ENCODE data around the gene TATDN2. TPM values are rescaled to one million over a fixed set of nuclear protein-coding genes. Genes with fewer than 3 reads are reported as not detected.
A peak's percentile ranks its signal among the peaks of the same experiment; 100 is the strongest.

Gene TATDN2, protein sequence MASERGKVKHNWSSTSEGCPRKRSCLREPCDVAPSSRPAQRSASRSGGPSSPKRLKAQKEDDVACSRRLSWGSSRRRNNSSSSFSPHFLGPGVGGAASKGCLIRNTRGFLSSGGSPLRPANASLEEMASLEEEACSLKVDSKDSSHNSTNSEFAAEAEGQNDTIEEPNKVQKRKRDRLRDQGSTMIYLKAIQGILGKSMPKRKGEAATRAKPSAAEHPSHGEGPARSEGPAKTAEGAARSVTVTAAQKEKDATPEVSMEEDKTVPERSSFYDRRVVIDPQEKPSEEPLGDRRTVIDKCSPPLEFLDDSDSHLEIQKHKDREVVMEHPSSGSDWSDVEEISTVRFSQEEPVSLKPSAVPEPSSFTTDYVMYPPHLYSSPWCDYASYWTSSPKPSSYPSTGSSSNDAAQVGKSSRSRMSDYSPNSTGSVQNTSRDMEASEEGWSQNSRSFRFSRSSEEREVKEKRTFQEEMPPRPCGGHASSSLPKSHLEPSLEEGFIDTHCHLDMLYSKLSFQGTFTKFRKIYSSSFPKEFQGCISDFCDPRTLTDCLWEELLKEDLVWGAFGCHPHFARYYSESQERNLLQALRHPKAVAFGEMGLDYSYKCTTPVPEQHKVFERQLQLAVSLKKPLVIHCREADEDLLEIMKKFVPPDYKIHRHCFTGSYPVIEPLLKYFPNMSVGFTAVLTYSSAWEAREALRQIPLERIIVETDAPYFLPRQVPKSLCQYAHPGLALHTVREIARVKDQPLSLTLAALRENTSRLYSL
- 10.1 and 12.1 TPM in 2 replicates for total RNA-seq

DNA sequence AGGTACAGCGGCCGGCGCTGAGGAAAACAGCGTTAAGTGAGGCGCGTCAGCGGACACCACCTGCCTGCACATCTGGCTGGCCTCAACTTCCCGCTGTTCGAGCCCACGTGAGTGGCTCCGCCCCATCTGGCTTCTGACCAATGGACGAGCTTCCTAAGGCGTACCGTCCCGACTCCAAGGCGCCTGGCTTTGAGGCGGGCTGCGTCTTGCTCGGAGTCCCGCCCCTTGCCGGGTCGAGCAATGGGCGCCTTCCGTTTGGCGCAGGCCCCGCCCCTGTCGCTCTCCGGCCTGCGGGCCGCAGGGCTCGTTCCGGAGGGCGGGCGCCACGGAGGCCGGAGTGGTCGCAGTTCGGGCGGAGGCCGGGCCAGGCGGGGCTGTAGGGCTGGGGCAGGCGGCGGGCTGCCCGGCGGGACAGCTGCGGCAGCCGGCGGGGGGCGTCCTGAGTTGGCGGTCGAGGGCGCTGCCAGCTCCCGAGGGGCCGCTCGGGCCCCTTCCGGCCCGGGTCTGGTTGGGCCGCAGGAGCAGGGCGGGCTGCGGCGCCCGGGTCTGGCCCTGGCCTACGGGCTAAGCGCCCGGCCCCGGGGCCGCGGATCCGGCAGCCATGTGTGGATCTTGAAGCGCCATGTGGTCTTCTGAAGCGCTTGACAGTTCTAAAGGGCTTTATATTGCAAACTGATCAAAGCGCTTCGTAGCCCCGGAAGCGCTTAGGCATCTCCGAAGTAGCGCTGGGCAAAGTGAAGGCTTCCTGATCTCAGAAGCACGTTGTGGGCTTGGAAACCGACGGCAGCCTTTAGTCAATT, at the start of gene TATDN2:
Gene TATDN2, plus strand, starts transcription at position 276 of the 800 bp plus-strand sequence. CDS start 742 bp downstream, outside the sequence.
- DNase-seq (ENCODE audit: low read depth in 2 of 2): peak; percentile 57 to 96

DNA sequence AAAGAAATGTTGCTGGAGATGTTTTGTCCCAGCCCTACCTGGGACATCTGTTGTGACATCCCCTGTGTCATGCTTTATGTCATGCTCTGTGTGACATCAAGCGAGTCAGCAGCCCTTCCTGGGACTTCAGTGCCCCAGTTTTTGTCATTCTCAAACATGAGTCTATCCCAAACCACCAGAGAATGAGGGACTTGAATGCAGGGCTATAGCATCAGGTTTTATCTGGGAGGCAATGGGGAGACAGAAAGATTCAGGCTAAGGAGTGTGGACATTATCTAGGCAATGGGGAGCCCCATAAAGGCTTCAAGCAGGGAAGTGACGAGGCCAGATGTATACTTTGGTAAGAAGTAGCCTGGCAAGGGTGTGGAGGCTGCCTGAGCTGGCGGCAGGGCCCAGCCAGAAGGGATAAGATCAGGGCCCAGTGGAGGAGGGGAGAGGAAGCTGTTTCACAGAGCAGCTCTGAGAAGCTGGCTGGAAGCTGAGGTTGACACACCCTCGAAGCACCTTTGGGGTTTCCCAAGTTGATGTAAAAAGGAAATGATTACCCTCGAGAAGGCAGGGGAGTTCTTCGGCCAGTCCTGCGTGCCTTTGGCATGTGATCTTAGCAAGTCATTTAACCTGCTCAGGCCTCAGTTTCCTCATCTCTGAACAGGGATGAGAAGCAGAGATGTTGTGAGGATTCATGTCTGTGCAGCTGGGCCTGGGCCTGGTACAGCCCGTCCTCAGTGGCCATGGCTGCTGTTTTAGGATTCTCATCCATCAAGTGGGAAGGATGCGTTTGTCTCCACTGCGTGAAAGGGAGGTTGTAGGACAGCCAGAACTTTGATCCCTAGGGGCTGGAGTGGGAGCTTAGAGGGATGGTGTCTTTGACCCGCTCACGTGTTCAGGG, 49.3 kb upstream of the TATDN2 start:
- peak in 1 of 2 donors; percentile 74 for DNase-seq (ENCODE audit: low read depth in 2 of 2)

DNA sequence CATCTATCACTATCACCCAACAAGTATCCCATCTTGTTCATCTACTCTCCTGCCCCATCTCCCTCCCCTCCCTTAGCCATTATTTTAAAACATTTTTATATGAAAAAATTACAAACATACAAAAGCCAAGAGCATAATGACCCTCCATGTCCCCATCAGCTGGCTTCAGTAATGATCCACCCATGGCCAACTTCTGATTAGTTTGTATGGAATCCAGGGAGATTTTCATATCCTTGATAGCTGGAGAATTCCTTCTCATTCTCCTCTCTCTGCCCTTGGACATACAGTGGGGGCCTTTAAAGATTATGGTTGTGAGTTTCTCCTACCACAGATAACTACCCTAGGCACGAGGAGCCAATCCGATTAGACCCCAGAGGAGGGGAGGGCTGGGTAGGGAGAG, 43.3 kb upstream of the TATDN2 start:
- DNase-seq (ENCODE audit: low read depth in 2 of 2): no peak

DNA sequence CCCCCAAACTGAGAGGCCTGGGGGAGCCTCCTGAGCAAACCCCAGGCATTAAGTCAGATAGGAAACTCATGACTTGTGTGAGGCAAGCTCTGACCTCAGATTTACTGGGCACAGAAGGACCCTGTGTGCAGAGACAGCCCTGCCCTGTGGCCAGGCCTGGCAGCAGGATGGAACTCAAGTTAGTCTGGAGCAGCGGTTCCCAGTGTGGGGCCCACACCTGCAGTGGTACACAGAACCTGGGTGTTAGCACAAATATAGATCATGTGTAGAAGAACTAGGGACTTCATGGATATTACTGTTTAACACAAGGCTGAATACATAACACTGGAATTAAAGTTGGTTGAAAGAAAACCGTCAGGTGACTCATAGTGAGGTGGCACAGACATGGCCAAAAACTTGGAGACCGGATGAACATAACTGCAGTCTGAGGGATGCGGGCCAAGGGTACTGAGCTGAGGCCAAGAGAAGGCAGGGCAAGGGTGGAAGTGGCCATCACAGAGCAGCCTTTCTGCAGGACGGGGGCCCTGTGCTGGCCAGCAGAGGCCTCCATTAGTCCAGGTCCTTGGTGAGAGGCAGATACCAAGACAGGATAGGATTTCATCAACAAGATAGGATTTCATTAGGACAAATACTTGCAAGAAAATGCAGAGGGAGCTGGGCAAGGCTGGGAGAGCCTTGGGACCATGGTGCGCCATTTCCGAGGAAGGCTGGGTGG, 42.7 kb upstream of the TATDN2 start:
- DNase-seq (ENCODE audit: low read depth in 2 of 2): peak in 1 of 2 donors; percentile 91

DNA sequence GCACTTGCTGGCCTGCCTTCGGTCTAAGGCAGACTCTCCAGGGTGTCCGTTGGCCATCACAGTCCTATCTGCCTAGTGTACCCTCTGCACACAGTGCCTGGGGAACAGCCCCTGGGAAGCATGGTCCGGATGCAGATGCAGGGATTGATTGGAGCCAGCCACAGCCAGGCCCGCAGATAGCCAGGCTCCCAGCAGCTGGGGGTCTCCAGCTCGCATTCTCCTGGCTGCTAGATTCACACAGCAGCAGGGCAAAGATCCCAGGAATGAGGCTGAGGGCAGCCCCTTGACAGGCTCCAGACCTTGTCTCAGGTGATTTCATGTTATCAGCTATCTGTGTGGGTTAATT, 42.1 kb upstream of the TATDN2 start:
- DNase-seq (ENCODE audit: low read depth in 2 of 2): peak in 1 of 2 donors; percentile 66

DNA sequence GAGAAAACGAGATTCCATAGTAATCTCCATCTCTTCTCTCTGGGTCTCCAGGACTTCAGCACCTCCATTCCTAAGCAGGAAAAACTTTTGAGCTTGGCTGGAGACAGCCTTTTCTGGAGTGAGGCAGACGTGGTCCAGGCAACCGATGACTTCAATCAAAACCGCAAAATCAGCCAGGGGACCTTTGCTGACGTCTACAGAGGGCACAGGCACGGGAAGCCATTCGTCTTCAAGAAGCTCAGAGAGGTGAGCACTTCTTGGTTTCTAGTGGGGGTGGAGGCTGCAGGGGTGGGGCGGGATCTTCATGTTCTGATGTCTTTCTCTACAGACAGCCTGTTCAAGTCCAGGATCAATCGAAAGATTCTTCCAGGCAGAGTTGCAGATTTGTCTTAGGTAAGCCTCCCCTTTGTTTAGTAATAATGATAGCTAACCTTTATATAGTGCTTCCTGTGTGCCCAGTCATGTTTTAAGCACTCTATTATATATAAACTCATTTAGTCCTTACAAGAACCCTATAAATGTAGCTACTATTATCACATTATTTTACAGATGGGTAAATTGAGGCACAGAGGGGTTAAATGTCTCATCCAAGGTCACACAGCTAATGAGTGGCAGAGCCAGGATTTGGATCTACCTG, 35.0 kb upstream of the TATDN2 start:
- no peak for DNase-seq (ENCODE audit: low read depth in 2 of 2)

DNA sequence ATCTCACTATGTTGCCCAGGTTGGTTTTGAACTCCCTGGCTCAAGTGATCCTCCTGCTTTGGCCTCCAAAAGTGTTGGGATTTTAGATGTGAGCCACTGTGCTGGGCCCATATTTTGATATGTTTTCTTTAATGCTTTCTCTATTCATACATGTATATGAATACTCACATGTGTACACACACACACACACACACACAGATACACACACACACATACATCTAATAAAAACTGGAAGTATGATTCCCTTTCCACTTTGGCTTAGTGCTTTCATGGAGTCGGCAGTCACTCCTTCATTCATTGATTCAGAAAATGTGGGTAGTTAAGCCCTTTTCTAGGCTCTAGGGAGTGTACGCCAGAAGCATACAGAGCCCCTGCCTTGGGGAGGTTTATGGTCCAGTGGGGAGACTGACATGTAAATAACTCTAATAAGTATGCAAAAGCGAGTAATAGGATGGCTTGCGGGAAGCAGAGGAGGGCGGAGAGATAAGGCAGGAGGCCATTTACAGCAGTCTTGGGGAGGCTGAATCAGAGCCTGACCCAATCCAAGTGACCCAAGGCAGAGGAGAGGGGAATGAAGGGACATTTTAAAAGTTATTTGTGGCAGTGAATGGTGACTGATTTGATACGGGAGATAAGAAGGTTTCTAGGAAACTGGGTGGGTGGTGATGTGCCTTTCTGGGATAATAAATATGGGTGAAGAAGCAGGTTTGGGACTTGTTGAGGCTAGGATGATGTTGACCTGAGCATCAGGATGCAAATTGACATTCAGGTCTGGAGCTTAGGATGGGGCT, 32.5 kb upstream of the TATDN2 start:
- DNase-seq (ENCODE audit: low read depth in 2 of 2): no peak

DNA sequence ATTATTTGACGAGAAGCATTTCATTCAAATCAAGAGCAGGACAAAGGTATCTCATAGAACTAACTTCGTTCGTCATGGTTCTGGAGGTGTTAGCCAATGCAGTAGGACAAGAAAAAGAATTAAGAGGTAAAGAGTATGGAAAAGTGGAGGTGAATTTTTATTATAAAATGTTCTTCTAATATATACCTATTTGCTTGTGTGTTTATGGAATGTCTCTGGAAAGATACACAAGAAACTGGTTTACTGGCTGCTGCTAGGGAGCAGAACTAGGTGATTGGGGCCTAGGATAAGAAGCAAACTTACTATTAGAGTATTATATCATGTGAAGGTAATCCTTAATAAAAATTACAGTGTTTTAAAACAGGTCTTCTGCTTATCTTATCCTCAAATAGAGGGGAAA, 30.9 kb upstream of the TATDN2 start:
- DNase-seq (ENCODE audit: low read depth in 2 of 2): no peak

DNA sequence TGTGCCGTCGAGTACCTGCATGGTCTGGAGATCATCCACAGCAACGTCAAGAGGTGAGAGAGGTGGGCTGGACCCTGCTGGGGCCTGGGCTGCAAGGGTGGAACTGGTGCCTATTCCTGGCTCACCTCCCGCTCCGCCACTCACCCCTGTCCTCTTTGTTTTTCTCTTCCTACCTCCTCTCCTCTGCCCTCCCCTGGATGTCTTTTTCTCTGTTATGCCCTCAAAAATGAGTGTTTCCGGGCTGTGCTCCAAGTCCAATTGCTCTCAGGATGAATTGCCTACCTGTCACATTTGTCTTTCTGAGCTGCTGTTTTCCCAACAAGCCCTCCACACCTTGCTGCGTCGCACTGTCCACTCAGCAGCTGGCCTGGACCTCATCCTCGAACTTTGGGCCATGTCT, 28.5 kb upstream of the TATDN2 start:
- DNase-seq (ENCODE audit: low read depth in 2 of 2): peak in 1 of 2 donors; percentile 30

DNA sequence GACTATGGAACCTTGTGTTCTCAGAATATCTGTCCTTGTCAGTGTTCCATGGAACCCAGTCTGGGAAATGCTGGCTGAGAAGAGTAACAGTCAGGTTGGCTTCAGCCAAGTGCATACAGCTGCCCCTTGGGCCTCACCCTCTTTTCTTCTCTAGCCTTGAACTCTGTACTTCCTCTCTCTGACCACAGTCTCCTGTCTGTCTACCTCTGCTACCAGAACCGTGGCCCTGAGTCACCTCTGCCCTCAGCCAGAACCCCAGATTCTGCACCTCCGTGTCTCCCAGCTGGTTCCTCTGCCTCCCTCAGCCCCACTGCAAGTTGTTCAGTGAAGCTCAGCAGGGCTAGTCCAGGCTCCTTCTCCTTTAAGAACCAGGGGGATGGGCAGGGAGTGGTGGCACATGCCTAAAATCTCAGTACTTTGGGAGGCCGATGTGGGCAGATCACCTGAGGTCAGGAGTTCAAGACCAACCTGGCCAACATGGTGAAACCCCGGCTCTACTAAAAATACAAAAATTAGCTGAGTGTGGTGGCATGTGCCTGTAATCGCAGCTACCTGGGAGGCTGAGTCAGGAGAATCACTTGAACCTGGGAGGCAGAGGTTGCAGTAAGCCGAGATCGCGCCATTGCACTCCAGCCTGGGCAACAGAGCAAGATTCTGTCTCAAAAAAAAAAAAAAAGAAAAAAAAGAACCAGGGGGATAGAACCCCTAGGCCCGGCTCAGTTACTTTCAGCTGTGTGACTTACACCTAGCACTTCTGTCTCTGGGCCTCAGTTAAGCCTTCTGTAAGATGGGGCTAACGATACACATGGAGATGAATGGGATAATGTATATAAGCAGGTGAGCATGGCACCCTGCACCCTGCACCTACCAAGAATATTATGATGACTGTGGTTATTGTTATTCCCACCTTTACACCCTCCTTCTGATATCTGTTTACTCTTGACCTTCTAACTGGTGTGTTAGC, 24.3 kb upstream of the TATDN2 start:
- peak in 1 of 2 donors; percentile 20 for DNase-seq (ENCODE audit: low read depth in 2 of 2)

DNA sequence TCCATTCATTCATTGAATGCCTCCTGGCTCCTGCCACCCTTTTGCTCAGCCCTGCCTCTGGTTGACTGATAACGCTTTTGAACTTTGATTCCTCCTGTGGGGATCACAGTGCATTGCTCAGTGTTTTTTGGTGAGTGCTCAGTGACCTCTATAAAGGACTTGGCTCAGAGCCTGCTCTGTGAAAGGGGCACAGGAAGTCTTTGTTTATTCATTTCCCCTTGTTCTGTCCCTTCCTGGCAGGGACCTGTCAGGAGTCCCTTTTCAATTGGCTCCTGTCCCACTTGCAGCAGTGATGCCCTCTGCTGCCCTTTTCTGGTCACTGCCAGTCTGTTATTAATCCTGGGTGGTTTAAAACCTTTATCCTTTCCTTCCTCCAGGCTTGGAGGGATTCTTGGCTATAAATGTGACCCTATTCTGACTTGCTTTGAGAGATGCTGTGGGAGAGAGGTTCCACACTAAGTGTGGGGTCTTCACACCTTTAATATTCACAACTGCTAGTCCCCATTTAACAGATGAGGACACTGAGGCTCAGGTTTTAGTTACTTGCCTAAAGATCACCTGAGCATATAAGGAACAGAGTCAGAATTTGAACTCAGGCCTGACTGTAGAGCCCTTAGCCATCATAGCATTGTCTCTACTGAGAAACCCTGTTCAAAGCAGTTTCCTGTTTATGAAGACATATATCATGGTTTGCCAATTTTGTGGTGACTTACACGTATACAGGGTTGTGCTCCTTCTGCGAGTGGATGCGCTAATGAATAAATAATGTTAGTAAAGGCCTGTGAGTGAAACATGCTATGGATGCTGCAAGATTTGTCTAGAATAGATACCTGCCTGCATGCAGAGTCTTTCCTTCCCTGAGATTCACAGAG, 23.2 kb upstream of the TATDN2 start:
- DNase-seq (ENCODE audit: low read depth in 2 of 2): peak; percentile 92 to 93

DNA sequence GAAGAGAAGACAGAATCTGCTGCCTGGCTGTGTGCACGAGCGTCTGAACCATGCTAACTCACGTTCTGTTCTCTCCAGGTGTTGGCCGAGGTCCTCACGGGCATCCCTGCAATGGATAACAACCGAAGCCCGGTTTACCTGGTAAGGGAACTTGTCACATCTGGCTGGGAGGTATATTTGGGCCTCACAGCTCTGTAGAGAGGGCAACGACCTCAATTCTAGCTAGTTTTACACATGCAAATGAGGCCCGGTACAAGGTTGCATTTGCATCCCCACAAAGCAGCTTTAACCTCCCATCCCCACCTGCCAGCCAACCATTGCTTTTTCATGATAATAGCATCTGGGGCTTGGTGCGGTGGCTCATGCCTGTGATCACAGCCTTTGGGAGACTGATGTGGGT, 22.0 kb upstream of the TATDN2 start:
- no peak for DNase-seq (ENCODE audit: low read depth in 2 of 2)

DNA sequence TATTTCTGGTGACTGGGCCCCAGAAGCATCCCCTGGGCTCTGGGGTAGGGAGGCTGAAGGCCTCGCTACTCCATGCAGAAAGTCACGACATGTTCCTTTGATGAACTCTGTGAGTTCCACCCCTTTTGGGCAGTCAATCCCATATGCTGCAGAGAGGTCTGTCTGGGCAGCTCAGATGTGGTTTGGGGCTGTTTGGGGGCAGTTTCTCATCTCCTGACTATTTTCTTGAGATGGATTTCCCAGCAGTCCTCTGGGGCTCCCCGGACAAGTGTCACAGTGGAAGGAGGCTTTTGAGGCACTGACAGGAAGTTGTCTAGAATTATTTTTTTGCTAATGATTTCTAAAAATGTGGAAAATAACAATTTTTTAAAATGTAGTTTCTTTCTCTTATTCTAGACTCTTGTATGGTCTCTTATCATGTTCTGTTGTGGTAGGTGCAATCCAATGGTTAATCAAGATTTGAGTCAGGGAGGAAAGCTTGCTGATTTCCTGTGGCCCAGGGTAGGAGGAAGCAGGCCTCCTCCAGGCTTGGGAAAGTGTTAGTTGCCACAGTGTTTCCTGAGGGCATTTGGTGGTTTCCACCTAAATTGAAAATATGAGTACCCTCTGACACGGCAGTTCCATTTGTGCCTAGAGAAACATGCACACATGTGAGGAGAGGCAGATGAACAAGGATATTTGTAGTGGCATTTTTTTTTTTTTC, 19.9 kb upstream of the TATDN2 start:
- DNase-seq (ENCODE audit: low read depth in 2 of 2): peak; percentile 62 to 94

DNA sequence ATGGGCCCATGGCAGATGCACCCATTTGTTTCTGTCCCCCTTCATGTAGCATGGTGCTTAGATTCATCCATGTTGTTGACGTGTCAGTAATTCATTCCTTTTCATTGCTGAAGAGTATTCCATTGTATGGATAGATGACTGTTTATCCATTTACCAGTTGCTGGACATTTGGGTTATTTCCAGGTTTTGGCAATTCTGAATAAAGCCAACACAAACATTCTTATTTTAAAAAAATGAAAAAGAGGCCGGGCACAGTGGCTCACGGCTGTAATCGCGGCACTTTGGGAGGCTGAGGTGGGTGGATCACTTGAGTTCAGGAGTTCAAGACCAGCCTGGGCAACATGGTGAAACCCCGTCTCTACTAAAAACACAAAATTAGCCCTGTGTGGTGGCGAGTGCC, 18.7 kb upstream of the TATDN2 start:
- DNase-seq (ENCODE audit: low read depth in 2 of 2): no peak

DNA sequence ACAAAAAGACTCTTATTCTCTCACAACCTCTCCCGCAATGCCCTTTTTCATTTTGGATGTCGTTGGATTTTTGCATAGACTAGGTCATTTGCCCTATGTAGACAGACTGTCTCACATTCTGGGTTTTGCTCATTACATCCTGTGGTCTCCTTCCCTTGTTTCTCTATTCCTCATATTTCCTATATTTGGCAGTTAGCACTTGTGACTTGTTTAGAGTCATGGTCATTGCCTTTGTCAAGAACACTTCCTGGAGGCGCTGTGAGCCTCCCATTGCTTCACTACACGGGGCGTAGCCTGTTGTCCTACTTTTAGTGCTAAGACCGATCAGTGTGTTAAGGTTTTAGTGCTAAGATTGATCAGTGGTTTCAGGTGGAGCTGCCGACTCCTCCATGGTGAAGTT, 16.1 kb upstream of the TATDN2 start:
- DNase-seq (ENCODE audit: low read depth in 2 of 2): no peak

DNA sequence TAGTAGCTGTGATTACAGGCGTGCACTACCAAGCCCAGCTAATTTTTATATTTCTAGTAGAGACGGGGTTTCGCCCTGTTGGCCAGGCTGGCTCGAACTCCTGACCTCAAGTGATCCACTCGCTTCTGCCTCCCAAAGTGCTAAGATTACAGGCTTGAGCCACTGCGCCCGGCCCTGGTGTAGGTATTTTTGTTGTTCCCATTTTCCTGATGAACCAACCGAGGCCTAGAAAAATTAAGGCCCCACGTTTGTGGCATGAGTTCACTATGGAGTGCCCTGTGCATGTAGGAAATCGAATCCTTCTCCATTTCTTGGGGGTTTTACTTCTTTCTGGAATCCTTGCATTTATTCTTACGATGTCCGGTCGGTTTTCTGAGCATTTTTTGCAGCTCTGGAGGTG, 14.3 kb upstream of the TATDN2 start:
- DNase-seq (ENCODE audit: low read depth in 2 of 2): no peak

Data from dermis microvascular lymphatic vessel endothelial cell (primary cell).